C4-2B (cell line): ENCODE data around the gene CGB5.

ENCODE experiments used
- CTCF ChIP-seq: fragments of 450-650 bp; conservative IDR thresholded peaks from 2 replicates; pipeline ENCODE4 v1.5.1; 2017; ENCODE audit warnings: mild to moderate bottlenecking
- ZFX ChIP-seq: fragments of 450-650 bp; IDR thresholded peaks from 2 replicates; pipeline ENCODE4 v1.6.1; 2017

- TF ChIP-seq CTCF (no peak), ZFX (no peak)
These were observed 26.8 kb downstream of the CGB5 start for GRCh38 chr19:49070416-49070815.
